Globus pallidus (tissue), 1 donor: ENCODE measurements around the gene GALNT18.

Experiments
- DNase-seq: peaks from one replicate; pipeline ENCODE4 v3.0.0-alpha.2; 2015; ENCODE audit warnings: low spot score

Gene GALNT18

DNA sequence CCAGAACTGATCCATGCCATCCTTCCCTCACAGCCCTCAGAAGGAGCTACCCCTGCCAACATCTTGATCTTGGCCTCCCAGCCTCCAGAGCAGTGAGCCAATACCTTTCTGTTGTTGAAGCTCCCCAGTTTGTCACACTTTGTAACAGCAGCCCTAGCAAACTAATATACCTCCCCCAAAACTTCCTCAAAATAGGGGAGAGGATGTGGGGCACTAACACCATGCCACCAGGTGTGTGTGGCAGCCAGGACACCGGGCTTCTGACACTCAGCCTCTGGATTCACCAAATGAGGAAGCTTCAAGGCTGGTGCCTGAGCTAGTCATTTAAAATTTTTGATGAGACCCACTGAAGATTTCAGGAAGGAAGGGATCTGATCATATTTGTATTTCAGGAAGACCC lies 353.7 kb downstream of the GALNT18 start:
- no peak for DNase-seq

DNA sequence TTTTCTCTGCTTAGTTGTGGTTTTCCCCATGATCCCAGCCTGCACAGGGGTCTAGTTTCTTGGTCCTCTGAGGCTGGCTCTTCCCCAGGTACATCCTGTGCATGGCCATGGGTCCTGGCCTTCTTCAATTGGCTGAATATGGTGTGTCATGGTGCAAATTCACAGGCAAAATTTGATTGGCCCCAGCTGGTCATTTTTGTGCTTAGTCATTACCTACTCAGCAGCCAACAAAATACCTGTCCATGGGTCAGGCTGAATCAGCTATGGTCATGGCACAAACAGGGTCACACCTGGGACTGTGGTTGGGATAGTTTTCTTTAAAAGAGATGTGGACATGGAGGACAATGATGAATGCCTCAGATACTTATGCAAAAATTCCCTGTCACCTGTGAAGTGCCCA lies 354.5 kb downstream of the GALNT18 start:
- no peak for DNase-seq

DNA sequence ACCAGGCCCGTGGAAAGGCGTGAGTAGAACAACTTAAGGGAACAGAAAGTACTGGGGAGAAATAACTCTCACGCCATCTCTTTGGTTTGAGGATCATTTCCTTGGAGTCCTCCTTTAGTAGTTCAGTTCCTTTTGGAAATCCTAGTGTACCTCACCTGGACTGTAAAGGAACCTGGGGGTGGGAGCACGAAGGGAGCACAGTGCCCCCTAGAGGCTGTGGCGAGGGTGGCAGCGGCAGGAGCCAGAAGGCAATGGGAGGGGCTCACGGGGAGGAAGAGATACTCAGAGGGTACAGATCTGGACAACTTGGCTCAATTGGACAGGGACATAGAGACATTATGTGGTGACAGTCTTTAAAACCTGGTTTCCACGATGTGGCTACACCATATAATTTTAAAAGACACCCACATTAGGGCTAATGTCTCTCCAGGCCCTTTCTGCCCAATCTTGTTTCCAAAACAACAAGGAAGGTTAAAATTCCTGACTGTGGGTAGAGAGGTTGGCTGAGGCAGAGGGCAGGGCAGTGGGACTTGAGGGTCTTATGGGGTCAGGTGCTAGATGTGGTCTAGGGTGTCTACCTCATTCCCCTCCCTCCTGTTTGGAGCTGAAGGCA lies 355.7 kb downstream of the GALNT18 start:
- no peak for DNase-seq

DNA sequence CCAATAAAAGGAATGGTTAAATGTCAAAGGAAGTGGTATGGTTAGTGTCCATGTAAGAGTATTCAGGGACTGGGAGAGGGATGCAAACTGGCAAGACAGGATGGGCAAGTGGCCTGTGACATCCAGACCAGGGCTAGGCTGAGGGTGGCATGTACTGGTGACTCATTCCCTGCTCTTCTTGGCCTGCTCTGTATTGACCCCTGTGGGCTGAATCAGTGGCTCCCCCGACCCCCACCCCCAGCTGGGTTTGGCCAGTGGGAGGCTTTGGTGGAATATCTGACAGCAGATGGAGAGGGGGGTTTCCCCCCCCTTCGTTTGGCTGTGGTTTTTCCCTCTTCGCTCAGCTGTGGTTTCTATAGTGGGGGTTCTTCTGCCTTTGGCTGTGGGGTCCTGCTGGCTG lies 356.5 kb downstream of the GALNT18 start:
- DNase-seq, result no peak

DNA sequence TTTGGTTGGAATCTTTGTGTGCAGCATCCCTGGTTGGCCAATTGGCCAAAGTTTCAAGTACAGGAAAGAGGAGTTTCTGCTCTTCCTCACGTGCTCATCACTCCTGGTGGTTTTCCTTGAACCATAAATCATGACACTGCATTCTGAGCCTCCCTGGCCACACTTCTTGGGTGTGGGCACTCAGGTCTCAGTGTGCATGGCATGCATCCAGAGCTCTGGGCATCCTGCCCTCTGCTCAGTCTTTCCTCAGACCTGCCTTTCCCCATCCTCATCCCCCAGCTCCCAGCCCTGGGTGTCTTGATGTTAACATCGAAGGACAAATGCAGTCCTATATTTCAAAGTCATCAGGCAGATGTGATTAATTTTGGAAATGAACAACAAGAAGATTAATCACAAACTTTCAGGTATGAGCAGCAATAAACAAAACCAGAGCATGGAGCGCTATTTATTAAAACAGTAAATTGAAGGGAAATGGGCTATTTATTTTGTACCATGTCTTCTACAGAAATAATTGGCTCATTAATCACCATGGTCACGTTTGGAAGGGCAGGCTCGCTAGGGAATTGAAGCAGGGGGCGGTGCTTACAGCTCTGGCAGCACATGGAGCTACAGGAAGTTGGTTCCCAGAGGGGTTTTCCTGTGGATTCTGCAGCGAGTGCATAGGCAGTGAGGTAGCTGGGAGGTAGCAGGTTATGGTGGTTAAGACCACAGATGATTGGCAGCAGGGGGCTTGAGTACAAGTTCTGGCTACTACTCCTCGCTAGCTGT lies 358.4 kb downstream of the GALNT18 start:
- DNase-seq, result no peak

DNA sequence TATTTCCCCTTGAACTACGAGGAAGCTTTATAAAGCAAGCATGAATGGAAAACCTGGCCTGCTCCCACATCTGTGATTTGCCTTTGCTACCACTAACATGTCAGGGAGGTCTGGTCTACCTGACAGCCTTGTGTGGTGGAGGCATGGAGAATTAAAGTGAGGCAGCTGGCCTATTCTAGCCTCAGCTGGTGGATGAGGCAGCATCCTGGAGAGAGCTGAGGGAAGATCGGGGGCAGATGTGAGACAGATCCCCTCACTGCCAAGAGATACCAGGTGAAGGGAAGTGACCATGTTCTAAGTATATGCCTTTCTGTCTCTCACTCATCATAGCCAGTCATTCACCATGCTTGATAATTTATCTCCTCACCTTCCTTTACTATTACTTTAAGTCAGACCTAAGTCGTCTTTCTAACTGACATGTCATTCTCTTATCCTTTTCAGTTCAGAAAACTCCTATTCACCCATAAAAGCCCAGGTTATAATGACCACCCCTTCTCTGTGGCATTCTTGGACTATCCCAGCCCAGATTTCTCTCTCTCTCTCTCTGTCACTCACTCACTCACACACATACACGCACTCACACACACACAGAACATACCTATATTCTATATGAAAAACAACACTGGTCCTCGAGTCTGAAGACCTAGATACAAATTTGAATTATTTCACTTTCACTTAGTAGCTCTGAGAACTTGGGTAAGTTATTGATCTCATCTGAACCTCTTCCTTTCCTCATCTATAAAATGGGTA lies 359.5 kb downstream of the GALNT18 start:
- no peak for DNase-seq

DNA sequence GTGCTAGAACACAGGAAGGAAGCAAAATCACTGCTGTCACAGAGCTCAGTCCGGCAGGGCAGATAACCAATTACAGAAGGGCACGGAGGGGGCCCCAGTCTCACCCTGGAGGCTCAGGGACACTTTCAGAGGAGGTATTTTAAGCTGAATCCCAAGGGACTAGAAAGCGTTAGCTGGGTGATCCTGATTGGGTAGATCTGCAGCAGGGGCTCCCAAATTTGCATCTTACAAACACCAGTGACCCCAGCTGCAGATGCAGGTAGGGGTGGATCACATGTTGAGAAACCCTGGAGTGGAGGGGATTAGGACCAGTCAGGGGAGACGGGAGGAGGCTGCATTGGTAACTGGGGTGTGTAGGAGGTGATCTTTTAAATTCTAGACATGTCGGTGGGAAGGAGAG lies 360.2 kb downstream of the GALNT18 start:
- no peak for DNase-seq

DNA sequence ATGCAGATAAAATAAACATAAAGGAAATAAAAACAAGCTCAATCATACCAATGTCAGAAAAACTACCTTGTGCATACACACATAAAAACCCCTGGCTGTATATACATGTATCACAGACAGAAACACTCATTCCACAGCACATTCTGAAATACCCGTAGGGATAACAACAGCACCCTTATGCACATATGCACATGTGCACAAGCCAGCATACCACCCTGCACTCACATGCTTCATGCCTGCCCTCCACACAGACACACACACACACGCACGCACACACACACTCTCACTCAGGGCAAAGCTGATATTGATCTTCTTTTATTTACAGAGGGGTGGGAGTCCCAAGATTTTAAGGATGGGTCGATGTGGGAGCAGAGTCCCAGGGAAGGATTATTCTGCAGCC lies 360.9 kb downstream of the GALNT18 start:
- no peak for DNase-seq

DNA sequence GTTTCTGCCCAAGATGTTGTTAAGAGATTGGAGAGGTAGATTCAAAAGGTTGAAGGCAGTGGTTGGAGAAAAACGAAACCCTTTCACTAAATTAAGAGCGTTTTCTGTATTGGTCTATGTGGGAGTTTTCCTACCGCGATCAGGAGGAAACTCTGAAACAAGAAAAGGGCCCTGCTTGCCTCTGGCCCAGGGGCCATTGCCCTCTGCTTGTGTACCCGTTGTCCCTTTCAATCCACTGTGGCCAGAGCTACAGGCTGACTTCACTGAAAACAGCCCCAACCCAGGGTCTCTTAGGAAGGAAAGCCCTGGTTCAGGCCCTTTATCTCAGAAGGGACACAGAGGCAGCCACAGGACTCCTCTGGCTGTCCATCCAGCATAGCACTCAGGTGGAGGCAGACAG lies 367.8 kb downstream of the GALNT18 start:
- no peak for DNase-seq

DNA sequence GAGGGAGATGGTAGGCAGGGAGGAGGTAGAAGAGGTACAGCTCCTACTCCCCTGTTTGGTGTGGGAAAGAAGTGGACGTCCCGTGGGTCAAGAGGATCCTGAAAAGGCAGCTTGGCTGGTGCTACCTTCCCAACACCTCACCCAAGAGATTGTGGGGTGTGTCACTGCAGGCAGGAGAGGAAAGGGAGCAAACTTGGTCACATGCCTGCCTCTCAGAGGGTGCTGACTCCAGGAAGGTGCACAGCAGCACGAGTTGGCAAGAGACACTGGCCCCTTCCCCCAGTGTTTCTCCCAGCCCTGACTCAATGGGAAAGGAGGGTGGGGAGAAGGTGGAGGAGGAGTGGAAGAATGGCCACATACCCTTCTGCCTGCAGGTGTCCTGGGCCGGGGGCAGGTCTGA lies 368.3 kb downstream of the GALNT18 start:
- DNase-seq, result no peak

DNA sequence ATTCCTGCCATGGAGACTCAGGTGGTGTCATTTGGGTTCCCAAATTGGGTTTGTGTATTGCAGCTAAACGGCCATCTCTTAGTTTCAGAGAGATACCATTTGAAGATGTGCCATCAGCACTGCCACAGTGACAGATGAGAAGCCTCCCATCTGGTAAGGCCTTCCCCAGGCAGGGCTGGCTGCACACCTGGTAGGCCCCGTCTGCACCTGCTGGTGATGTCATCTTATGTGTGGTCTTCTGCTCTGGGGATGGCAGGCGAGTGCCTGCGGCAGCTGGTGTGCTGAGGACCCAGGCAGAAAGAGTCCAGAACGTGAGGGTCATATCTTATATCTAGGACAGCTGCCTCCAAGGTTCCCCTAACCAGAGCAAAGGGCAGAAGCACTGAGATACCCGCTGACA lies 369.4 kb downstream of the GALNT18 start:
- DNase-seq, result no peak

DNA sequence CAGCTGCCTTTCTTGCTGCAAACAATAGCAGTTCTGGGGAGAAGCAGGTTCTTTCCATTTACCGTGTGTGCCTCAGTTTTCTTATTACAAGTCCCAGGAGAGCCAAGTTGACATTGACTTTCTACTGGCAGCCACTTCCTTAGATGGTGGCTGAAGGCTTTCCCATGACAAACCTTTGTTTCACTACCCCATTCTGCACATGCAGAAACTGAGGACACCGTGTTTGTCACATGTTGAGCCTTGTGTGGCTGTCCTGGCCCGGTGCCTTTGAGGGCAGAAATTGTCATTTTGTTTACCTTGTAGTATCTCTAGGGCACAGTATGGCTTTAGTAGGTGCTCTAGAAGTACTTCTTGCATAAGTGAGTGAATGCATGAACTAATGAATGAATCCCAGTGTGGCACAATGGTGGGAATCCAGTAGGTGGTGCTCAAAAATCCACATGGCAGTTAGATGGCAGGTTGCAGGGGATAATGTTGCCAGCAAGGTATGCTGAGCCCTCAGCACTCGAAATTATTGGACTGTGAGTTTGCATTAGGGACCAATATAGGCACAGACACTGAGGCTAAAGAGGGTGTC lies 370.3 kb downstream of the GALNT18 start:
- DNase-seq, result no peak

DNA sequence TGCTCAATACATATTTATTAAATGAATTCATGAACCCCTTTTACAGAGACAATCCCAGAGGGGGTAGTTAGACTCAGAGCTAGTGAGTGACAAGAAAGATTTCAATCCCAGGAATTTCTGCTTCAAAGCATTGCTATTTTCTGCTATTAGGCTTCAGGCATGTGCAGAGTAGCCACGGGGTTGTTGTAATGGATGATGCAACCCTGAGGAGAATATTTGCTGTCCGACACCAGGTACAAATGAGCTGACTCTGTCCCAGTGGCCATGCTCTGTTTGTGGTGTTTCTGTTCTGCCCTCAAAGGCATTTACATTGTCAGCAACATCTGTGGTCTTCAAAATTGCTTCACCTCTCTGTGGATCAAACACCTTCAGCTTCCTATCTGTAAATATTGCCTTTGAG lies 371.3 kb downstream of the GALNT18 start:
- no peak for DNase-seq

DNA sequence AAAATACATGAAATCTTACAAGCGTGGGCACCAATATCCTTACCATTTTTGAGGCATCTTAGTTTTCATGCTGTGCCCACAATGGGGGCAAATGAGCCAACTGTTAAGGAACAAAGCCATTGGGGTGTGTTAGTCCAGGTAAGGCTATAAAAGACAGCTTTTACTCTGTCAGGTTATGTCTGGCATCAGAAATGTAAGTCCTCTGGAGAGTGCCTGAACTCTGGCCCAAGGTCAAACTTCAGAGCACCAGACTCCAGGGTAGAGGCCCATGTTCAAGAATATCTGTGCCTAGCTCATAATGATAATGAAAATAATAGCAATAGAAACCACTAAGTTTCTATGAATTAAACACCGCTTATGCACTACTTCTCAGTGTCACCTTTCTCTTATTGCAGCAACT lies 374.2 kb downstream of the GALNT18 start:
- no peak for DNase-seq

DNA sequence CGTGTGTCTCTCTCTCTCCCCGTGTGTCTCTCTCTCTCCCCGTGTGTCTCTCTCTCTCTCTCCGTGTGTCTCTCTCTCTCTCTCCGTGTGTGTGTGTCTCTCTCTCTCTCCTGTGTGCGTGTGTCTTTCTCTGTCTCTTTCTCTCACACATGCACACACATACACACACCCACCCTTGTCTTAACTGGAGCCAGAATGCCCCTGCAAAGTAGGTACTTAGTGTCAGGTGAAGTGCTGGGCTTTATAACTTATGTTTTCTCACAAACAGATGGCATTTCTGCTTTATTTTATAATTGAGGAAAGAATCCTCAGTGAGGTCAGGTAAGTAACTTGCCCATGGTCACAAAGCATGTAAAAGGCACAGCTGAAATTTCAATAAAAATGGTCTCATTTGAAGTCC lies 374.7 kb downstream of the GALNT18 start:
- no peak for DNase-seq

DNA sequence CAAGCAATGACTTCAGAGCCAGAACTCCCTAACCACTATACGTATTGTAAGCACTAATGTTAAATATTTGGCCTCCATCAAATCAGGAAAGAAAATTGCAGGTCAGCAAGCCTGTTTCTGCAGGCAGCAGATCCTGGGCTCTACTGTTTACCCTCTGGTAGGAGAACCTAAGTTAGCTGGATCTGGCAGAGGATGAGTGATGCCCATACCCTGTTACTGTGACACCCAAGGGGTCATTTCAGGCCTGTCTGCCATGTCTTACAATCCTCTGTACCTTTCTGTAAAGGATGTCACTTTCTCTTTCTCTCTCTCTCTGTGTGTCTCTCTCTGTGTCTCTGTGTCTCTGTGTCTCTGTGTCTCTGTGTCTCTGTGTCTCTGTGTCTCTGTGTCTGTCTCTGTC lies 375.6 kb downstream of the GALNT18 start:
- DNase-seq, result no peak

DNA sequence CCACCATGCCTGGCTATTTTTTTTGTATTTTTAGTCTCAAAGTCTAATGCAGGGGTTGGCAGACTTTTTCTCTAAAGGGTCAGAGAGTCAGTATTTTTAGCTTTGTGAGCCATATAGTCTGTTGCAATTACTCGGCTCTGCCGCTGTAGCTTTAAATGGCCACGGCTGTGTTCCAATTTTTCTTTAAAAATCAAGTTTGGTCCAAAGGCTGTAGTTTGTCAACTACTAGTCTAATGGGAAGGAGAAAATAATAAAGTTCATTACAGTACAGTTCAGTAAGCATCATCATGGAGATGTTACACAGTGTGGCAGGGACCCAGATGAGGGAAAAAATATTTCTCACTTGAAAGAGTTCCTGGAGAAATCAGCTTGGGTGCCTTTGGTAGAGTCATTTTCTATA lies 376.4 kb downstream of the GALNT18 start:
- DNase-seq, result no peak

DNA sequence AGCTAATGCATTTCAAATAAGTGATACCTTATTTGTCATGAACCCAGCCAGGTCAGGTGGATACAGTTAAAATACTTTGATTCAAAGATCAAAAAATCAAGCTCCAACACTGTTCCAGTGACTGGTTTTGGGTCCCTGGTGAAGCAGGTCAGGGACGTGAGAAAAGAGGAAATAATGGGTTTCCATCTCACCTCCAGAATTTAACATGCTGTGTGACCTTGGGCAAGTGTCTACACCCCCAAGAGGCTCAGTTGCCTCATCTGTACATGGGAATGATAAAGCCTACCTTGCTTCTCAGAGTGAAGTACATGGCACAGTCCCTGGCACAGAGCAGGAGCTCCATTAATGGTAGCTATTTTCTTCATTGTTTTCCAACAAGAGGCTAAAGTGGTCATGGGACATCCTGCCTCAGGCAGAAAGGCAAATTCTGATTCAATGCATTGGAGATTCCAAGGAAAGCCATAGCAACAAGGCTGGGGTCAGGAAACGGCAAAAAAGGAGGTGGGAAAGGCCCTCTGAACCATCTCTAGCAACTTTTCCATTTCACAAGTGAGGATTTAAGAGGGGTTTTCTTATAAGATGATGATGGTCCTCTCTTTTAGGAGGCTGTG lies 377.2 kb downstream of the GALNT18 start:
- no peak for DNase-seq

DNA sequence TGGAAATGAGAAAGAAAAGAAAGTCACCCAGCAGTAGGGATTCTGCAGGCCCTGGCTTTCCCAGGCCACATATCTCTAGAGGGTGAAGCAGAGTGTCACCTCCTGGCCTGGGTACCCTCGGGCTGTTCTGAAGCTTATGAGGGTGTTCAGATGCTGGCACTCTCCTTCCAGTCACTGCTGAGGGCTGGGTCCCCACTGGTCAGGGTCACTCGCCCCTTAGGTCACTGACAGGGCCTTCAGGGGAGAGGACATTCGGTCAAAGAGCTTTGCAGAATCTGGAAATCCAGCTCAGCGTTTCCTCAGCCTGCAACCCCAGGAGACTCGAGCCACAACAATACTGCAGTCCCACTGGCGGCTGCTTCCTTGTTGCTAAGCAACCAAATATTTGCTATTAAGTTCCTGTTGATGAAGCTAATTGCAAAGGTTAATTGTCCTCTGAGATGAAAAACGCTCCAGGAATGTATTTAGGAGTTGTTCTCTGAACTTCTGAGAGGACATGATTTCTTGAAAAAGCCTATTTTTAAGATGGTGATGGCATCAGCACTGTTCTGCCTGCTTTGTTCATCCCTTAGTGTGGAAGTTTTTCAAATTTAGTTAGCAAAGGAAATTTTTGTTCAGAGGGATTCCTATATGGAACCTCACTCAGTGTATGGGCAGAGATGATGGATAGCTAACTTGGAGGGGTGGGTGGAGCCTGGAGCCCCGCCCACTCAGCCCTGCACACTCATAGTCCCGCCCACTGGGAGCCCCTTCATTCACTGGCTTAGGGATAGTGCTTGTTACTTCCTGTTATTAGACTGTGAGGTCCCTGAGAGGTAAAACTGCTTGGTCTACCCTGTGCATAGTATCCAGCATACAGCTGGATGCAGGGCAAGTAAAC lies 378.0 kb downstream of the GALNT18 start:
- DNase-seq, result no peak

DNA sequence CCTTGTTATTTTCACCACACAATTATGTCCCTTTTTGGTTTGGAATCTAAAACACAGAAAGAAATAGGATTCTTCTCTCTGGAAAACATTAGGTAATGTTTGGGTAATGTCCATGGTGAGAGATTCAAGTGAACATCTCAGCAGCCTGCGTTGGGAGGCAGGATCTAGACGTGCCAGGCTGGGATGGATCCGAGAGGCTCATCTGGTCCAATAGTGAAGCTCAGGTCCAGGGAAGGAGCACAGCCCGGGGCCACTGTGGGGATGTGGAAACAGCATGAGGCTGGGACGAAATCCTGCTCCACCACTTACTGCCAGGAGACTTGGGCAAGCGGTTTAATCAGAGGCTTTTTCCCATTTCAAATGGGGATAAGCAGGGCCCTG lies 378.6 kb downstream of the GALNT18 start:
- no peak for DNase-seq

DNA sequence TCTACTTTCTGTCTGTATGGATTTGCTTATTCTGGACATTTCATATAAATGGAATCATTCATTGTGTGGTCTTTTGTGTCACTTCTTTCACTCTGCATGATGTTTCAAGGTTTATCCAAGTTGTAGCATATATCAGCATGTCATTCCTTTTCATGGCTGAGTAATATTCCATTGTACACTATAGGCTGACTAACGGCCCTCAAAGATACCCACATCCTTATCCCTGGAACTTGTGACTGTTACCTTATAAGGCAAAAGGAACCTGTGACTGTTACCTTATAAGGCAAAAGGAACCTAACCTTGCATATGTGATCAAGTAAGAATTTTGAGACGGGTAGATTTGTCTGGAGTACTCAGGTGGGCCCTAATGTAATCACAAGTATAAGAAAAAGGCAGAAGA lies 380.5 kb downstream of the GALNT18 start:
- DNase-seq, result no peak

DNA sequence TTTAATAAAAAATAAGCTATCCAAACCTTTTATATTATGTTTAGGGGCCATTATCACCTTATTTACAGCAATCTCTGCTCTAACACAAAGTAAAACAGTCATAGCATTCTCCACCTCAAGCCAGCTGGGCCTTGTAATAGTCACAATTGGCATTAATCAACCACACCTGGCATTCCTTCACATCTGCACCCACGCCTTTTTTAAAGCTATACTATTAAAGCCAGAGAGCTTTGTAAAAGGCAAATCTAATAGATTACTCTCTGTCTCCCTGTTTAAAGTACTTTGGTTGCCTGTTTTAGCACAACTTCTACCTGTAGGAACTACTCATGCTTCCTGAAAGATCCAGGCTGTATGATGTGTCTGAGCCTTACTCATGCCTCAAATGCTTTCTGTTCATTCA lies 381.8 kb downstream of the GALNT18 start:
- DNase-seq, result no peak
